Muscle layer of duodenum (tissue), 2 donors: ENCODE data around the gene MTUS2.

Experiments
- H3K27ac ChIP-seq: one replicate; pipeline ENCODE4 v1.7.0; 2013; ENCODE audit warnings: mild to moderate bottlenecking, low read length
- H3K27me3 ChIP-seq: one replicate; pipeline ENCODE4 v1.7.0; 2013; ENCODE audit warnings: low read depth, mild to moderate bottlenecking, control low read depth, low read length
- H3K36me3 ChIP-seq, 2 donors: one replicate each; pipeline ENCODE4 v1.7.0; 2013; ENCODE audit warnings: low read length in 2 of 2, control low read depth in 1 of 2, mild to moderate bottlenecking in 1 of 2; ENCODE audit not compliant: insufficient read depth in 2 of 2, control insufficient read depth in 1 of 2
- H3K4me1 ChIP-seq, 2 donors: one replicate each; pipeline ENCODE4 v1.7.0; 2013; ENCODE audit warnings: low read length in 2 of 2, mild to moderate bottlenecking in 2 of 2, control low read depth in 1 of 2, moderate library complexity in 1 of 2; ENCODE audit not compliant: insufficient read depth in 2 of 2, control insufficient read depth in 1 of 2
- H3K4me3 ChIP-seq, 2 donors: one replicate each; pipeline ENCODE4 v1.7.0; 2013; ENCODE audit warnings: low read length in 2 of 2, low read depth in 1 of 2, mild to moderate bottlenecking in 1 of 2
- H3K9me3 ChIP-seq, 2 donors: one replicate each; pipeline ENCODE4 v1.7.0; 2013; ENCODE audit warnings: low read length in 2 of 2, control low read depth in 1 of 2, mild to moderate bottlenecking in 1 of 2; ENCODE audit not compliant: control insufficient read depth in 1 of 2
- donor health status: healthy.

The MTUS2 gene

GRCh38 chr13:29457299-29457698 lies 637.2 kb downstream of the MTUS2 start:
- no peaks in the 10 kb centered on the region for H3K27me3 ChIP-seq
- no peak overlapping the region for H3K27ac ChIP-seq
- H3K4me1 ChIP-seq = no peaks in the 10 kb centered on the region
- no peaks in the 10 kb centered on the region for H3K9me3 ChIP-seq
- no peaks in the 10 kb centered on the region for H3K36me3 ChIP-seq
- H3K4me3 ChIP-seq = no peak overlapping the region

- H3K4me1 ChIP-seq = no peaks in the 10 kb centered on the region
- H3K36me3 ChIP-seq = no peaks in the 10 kb centered on the region
- no peak overlapping the region for H3K27ac ChIP-seq
- H3K4me3 ChIP-seq = no peak overlapping the region
- no peaks in the 10 kb centered on the region for H3K9me3 ChIP-seq
- H3K27me3 ChIP-seq = no peaks in the 10 kb centered on the region
These were observed 638.3 kb downstream of the MTUS2 start for GRCh38 chr13:29458419-29458818.

- H3K27me3 ChIP-seq = no peaks in the 10 kb centered on the region
- no peaks in the 10 kb centered on the region for H3K4me1 ChIP-seq
These were observed 639.7 kb downstream of the MTUS2 start for GRCh38 chr13:29459813-29460355.

GRCh38 chr13:29464105-29464679 lies 644.1 kb downstream of the MTUS2 start:
- H3K27me3 ChIP-seq = no peaks in the 10 kb centered on the region
- H3K9me3 ChIP-seq = no peaks in the 10 kb centered on the region
- no peak overlapping the region for H3K4me3 ChIP-seq
- no peaks in the 10 kb centered on the region for H3K36me3 ChIP-seq
- no peak overlapping the region for H3K27ac ChIP-seq
- peaks cover 0 to 12% of the 10 kb centered on the region in 2 donors for H3K4me1 ChIP-seq

More at GRCh38 chr13:29459813-29460355, 639.7 kb downstream of the MTUS2 start:
- Histone ChIP-seq H3K27ac (no peak overlapping the region), H3K9me3 (no peaks in the 10 kb centered on the region), H3K4me3 (no peak overlapping the region), H3K36me3 (no peaks in the 10 kb centered on the region)

- Histone ChIP-seq H3K27ac (no peak overlapping the region), H3K4me3 (no peak overlapping the region), H3K27me3 (no peaks in the 10 kb centered on the region), H3K36me3 (no peaks in the 10 kb centered on the region), H3K4me1 (peaks cover 0 to 12% of the 10 kb centered on the region in 2 donors), H3K9me3 (no peaks in the 10 kb centered on the region)
These were observed 645.7 kb downstream of the MTUS2 start for GRCh38 chr13:29465741-29466293.

- Histone ChIP-seq H3K4me1 (no peaks in the 10 kb centered on the region), H3K9me3 (no peaks in the 10 kb centered on the region), H3K4me3 (no peak overlapping the region), H3K36me3 (no peaks in the 10 kb centered on the region), H3K27ac (no peak overlapping the region), H3K27me3 (no peaks in the 10 kb centered on the region)
These were observed 651.4 kb downstream of the MTUS2 start for GRCh38 chr13:29471551-29471950.

- H3K4me3 ChIP-seq = no peak overlapping the region
- no peaks in the 10 kb centered on the region for H3K4me1 ChIP-seq
- no peaks in the 10 kb centered on the region for H3K27me3 ChIP-seq
- no peaks in the 10 kb centered on the region for H3K9me3 ChIP-seq
- no peaks in the 10 kb centered on the region for H3K36me3 ChIP-seq
- H3K27ac ChIP-seq = no peak overlapping the region
These were observed 652.3 kb downstream of the MTUS2 start for GRCh38 chr13:29472332-29472961.

GRCh38 chr13:29473166-29473565 lies 653.0 kb downstream of the MTUS2 start:
- H3K4me3 ChIP-seq = no peak overlapping the region
- H3K9me3 ChIP-seq = no peaks in the 10 kb centered on the region
- no peaks in the 10 kb centered on the region for H3K27me3 ChIP-seq
- H3K27ac ChIP-seq = no peak overlapping the region
- no peaks in the 10 kb centered on the region for H3K36me3 ChIP-seq
- H3K4me1 ChIP-seq = no peaks in the 10 kb centered on the region

- Histone ChIP-seq H3K36me3 (no peaks in the 10 kb centered on the region), H3K9me3 (no peaks in the 10 kb centered on the region), H3K27ac (no peak overlapping the region), H3K27me3 (no peaks in the 10 kb centered on the region), H3K4me3 (no peak overlapping the region), H3K4me1 (no peaks in the 10 kb centered on the region)
These were observed 654.9 kb downstream of the MTUS2 start for GRCh38 chr13:29474991-29475390.

GRCh38 chr13:29476046-29476445 lies 655.9 kb downstream of the MTUS2 start:
- Histone ChIP-seq H3K4me3 (no peak overlapping the region), H3K9me3 (no peaks in the 10 kb centered on the region), H3K27me3 (no peaks in the 10 kb centered on the region)

GRCh38 chr13:29479716-29480492 lies 659.8 kb downstream of the MTUS2 start:
- Histone ChIP-seq H3K4me3 (no peak overlapping the region), H3K27me3 (no peaks in the 10 kb centered on the region), H3K4me1 (no peaks in the 10 kb centered on the region), H3K9me3 (no peaks in the 10 kb centered on the region), H3K27ac (no peak overlapping the region), H3K36me3 (no peaks in the 10 kb centered on the region)

More at GRCh38 chr13:29476046-29476445, 655.9 kb downstream of the MTUS2 start:
- Histone ChIP-seq H3K27ac (no peak overlapping the region), H3K36me3 (no peaks in the 10 kb centered on the region), H3K4me1 (no peaks in the 10 kb centered on the region)
